VCaP (cell line): ENCODE measurements around the gene KCNK5.

Experiments used
- H3K27ac ChIP-seq: fragments of 450-650 bp; 2 replicates; pipeline ENCODE4 v1.5.1; 2017
- CTCF ChIP-seq: fragments of 450-650 bp; conservative IDR thresholded peaks from 2 replicates; pipeline ENCODE4 v1.5.1; 2017; ENCODE audit warnings: mild to moderate bottlenecking, moderate library complexity

KCNK5 gene

DNA sequence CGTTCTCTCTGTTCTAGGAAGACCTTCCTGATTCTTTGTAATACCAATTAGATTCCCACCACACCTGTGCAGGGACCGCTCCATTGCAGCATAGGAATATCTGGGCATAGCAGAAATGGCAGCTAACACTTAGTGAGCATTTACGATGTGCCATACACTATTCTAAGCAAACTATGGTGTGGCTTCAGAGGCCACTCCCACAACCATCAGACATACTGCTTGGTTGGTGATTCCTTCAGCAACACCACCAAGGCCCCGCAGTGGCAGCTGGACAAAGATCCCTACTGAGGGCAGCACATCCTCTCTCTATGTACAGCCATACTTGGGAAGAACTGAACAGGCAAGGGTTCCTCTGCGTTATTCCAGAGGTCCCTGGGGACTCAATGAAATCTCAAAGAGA, 6.2 kb downstream of the KCNK5 start:
- TF ChIP-seq CTCF = no peak
- no peak overlapping the region for H3K27ac ChIP-seq

DNA sequence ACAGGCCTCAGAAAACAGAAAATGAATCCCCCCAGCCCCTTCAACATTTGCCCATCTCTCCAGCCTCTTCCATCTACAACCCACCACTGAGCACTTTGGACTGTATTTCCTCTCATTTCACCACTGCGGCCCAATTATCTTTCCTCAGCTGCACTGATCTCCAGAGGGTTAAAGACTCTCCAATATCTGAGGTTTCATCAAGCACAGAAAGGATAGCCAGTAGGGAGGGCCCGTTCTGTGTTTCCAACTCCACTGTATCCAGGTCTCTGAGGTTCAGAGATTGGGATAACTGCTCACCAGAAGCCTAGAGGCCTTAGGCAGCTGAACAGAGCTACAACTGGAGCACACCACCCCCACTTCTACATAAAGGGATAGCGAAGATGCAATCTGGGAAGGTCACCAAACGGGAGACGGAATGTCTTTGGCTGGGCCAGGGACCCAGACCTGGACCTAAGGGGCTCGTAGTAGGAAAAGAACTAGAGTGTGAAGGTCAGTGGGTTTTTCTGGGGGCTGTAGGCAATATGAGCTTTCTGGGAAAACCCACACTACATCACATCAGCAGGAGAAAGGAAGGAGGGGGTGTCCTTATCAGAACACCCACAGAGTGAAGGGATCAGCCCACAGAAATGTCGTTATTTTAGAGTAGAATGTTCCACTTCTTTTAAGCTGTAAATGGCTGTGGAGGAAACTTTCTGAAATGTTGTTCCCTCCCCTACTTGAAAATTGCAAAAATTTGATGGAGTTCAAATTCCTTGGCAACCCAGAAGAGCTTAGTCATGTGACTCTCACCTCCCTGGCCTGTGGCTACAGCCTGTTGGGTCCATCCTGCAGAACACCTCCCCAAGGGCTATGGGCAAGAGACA, 7.3 kb downstream of the KCNK5 start:
- TF ChIP-seq CTCF = no peak
- H3K27ac ChIP-seq = no peak overlapping the region

- no peak for TF ChIP-seq CTCF
- H3K27ac ChIP-seq = no peak overlapping the region
Observed at GRCh38 chr6:39221115-39221514, 8.2 kb downstream of the KCNK5 start.

DNA sequence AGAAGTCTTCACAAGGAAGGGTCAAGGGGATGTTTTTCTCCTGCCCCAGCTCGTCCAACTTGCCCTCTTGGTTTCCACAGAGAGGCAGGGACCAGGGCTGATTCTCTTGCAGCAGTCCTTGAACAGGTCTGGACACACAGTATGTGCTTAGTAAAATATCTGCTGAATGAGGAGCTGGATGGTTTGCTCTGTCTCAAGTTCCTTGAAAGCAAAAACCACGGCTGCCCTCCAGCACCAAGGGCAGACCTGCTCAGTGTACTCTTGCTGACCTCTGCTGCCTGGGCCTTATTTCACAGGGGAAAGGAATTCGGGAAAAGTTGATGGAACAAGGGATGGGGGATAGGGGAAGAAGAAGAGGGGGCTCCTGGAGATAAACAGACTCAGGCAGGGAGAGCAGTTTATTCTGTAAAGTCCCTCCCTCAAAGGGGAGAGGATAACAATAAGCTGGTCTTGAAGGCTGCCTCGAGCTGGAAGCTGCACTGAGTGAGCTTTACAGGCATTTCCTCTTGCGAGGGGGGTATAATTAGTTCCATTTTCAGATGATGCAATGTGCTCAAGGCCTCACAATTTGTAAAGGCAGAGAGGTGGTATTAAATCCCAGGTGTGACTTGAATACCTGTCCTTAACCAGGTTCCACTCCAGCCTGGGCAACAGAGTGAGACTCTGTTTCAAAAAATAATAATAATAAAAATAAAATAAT, 10.3 kb downstream of the KCNK5 start:
- H3K27ac ChIP-seq = no peak overlapping the region
- TF ChIP-seq CTCF = no peak

- H3K27ac ChIP-seq = no peak overlapping the region
- no peak for TF ChIP-seq CTCF
Observed at GRCh38 chr6:39217177-39217864, 12.0 kb downstream of the KCNK5 start.

GRCh38 chr6:39215640-39216158, 13.6 kb downstream of the KCNK5 start:
- peak overlapping the region; percentile 24; the same call in 1 of the 2 replicates for H3K27ac ChIP-seq
- TF ChIP-seq CTCF = no peak
